Liver (tissue), 3 donors: ENCODE results near the gene BANP.

Experiments used
- CTCF ChIP-seq: fragments of 150-350 bp; IDR thresholded peaks from 2 replicates; pipeline ENCODE4 v1.5.1; 2017; ENCODE audit warnings: improper control_type of control experiment, low read depth, low read length; ENCODE audit not compliant: missing input control
- GABPA ChIP-seq, 2 donors: IDR thresholded peaks in 1 of 2; conservative IDR thresholded peaks in 1 of 2; 2 replicates each; pipeline ENCODE4 v1.6.1; 2016; ENCODE audit warnings: antibody characterized with exemption in 2 of 2, mild to moderate bottlenecking in 1 of 2, moderate library complexity in 1 of 2
- HNF4A ChIP-seq, 2 donors: conservative IDR thresholded peaks; 2 replicates each; pipeline ENCODE4 v1.6.1; 2016; ENCODE audit warnings: antibody characterized with exemption in 2 of 2, mild to moderate bottlenecking in 2 of 2
- JUND ChIP-seq, 2 donors: IDR thresholded peaks; 2 replicates each; pipeline ENCODE4 v1.6.1; 2016; ENCODE audit warnings: antibody characterized with exemption in 2 of 2
- RAD21 ChIP-seq, 2 donors: IDR thresholded peaks; 2 replicates each; pipeline ENCODE4 v1.6.1; 2016; ENCODE audit warnings: antibody characterized with exemption in 2 of 2, mild to moderate bottlenecking in 2 of 2
- RXRA ChIP-seq, 2 donors: IDR thresholded peaks; 2 replicates each; pipeline ENCODE4 v1.6.1; 2017 to 2018; ENCODE audit warnings: antibody characterized with exemption in 2 of 2, mild to moderate bottlenecking in 1 of 2
- SP1 ChIP-seq: IDR thresholded peaks from 2 replicates; pipeline ENCODE4 v1.6.1; 2018; ENCODE audit warnings: antibody characterized with exemption, mild to moderate bottlenecking
- TAF1 ChIP-seq: conservative IDR thresholded peaks from 2 replicates; pipeline ENCODE4 v1.6.1; 2016; ENCODE audit warnings: antibody characterized with exemption, mild to moderate bottlenecking
- TF ChIP-seq, protein P1 (sequence below): IDR thresholded peaks from 2 replicates; pipeline ENCODE4 v1.6.1; 2016; ENCODE audit warnings: antibody characterized with exemption
- donor health status: healthy.
- donor health status: healthy.

- no peak for TF ChIP-seq CTCF
- TF ChIP-seq GABPA (IDR thresholded peaks at IDR 0.05 in 1 of 2, conservative IDR thresholded peaks at IDR 0.05 in 1 of 2): no peak
- no peak for TF ChIP-seq SP1
- no peak for TF ChIP-seq RAD21 (IDR thresholded peaks at IDR 0.05)
- TF ChIP-seq RXRA (IDR thresholded peaks at IDR 0.05): no peak
- TF ChIP-seq, protein P1, sequence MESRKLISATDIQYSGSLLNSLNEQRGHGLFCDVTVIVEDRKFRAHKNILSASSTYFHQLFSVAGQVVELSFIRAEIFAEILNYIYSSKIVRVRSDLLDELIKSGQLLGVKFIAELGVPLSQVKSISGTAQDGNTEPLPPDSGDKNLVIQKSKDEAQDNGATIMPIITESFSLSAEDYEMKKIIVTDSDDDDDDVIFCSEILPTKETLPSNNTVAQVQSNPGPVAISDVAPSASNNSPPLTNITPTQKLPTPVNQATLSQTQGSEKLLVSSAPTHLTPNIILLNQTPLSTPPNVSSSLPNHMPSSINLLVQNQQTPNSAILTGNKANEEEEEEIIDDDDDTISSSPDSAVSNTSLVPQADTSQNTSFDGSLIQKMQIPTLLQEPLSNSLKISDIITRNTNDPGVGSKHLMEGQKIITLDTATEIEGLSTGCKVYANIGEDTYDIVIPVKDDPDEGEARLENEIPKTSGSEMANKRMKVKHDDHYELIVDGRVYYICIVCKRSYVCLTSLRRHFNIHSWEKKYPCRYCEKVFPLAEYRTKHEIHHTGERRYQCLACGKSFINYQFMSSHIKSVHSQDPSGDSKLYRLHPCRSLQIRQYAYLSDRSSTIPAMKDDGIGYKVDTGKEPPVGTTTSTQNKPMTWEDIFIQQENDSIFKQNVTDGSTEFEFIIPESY: no peak
- TF ChIP-seq TAF1: no peak
- TF ChIP-seq JUND (IDR thresholded peaks at IDR 0.05): no peak
- TF ChIP-seq HNF4A (conservative IDR thresholded peaks at IDR 0.05): no peak
Observed at GRCh38 chr16:88004391-88004790, 53.2 kb downstream of the BANP start.
